HL-60/S4 treated with retinoic acid at 250 ng/mL for 4 days and 3 days (cell line): ENCODE measurements around the gene SPECC1L.
"Not testable (repeated sequence)": the region's sequence is repeated elsewhere in the genome, so short reads cannot be mapped to it uniquely, and the experiment has no call there.

Experiments
- in situ Hi-C: fragments of 300-500 bp; cut with MboI; formaldehyde crosslinking; loops from 2 replicates; pipeline ENCODE4 v1.7.0; 2022; ENCODE audit warnings: low sequenced_read_pairs

SPECC1L gene

GRCh38 chr22:24285245-24285644 lies 14.6 kb downstream of the SPECC1L start:
- in situ Hi-C loops = no loop called here

- in situ Hi-C loops = not testable (repeated sequence)
Observed at GRCh38 chr22:24287212-24287611, 16.6 kb downstream of the SPECC1L start.

- in situ Hi-C loops = not testable (repeated sequence)
Observed at GRCh38 chr22:24287801-24288200, 17.2 kb downstream of the SPECC1L start.

GRCh38 chr22:24289114-24289513 lies 18.5 kb downstream of the SPECC1L start:
- in situ Hi-C loops = no loop called here

GRCh38 chr22:24289741-24290163 lies 19.1 kb downstream of the SPECC1L start:
- in situ Hi-C loops = no loop called here

- in situ Hi-C loops = no loop called here
Observed at GRCh38 chr22:24290459-24290858, 19.8 kb downstream of the SPECC1L start.

- in situ Hi-C loops = no loop called here
Observed at GRCh38 chr22:24291515-24292201, 21.0 kb downstream of the SPECC1L start.

- in situ Hi-C loops = not testable (repeated sequence)
Observed at GRCh38 chr22:24292202-24292830, 21.7 kb downstream of the SPECC1L start.

GRCh38 chr22:24294913-24295312 lies 24.3 kb downstream of the SPECC1L start:
- in situ Hi-C loops = not testable (repeated sequence)

- in situ Hi-C loops = not testable (repeated sequence)
Observed at GRCh38 chr22:24298497-24299155, 28.0 kb downstream of the SPECC1L start.

GRCh38 chr22:24300522-24300921 lies 29.9 kb downstream of the SPECC1L start:
- in situ Hi-C loops = not testable (repeated sequence)

GRCh38 chr22:24302591-24302990 lies 32.0 kb downstream of the SPECC1L start:
- in situ Hi-C loops = no loop called here

- in situ Hi-C loops = no loop called here
Observed at GRCh38 chr22:24303007-24303406, 32.4 kb downstream of the SPECC1L start.

- in situ Hi-C loops = no loop called here
Observed at GRCh38 chr22:24304062-24304675, 33.5 kb downstream of the SPECC1L start.

- in situ Hi-C loops = no loop called here
Observed at GRCh38 chr22:24305260-24305692, 34.6 kb downstream of the SPECC1L start.

- in situ Hi-C loops = no loop called here
Observed at GRCh38 chr22:24310969-24311368, 40.3 kb downstream of the SPECC1L start.

GRCh38 chr22:24315367-24315966 lies 44.8 kb downstream of the SPECC1L start:
- in situ Hi-C loops = no loop called here

- in situ Hi-C loops = not testable (repeated sequence)
Observed at GRCh38 chr22:24316264-24316663, 45.6 kb downstream of the SPECC1L start.

- in situ Hi-C loops = not testable (repeated sequence)
Observed at GRCh38 chr22:24317511-24317910, 46.9 kb downstream of the SPECC1L start.

GRCh38 chr22:24319451-24319850 lies 48.8 kb downstream of the SPECC1L start:
- in situ Hi-C loops = no loop called here

GRCh38 chr22:24321999-24322398 lies 51.4 kb downstream of the SPECC1L start:
- in situ Hi-C loops = loop anchor here (10.0 kb wide), 1 partner anchor 213 kb away; no protein-coding TSS in a partner anchor
